Measurements from ENCODE around the gene COA6.

Gene COA6, protein sequence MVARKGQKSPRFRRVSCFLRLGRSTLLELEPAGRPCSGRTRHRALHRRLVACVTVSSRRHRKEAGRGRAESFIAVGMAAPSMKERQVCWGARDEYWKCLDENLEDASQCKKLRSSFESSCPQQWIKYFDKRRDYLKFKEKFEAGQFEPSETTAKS

DNA sequence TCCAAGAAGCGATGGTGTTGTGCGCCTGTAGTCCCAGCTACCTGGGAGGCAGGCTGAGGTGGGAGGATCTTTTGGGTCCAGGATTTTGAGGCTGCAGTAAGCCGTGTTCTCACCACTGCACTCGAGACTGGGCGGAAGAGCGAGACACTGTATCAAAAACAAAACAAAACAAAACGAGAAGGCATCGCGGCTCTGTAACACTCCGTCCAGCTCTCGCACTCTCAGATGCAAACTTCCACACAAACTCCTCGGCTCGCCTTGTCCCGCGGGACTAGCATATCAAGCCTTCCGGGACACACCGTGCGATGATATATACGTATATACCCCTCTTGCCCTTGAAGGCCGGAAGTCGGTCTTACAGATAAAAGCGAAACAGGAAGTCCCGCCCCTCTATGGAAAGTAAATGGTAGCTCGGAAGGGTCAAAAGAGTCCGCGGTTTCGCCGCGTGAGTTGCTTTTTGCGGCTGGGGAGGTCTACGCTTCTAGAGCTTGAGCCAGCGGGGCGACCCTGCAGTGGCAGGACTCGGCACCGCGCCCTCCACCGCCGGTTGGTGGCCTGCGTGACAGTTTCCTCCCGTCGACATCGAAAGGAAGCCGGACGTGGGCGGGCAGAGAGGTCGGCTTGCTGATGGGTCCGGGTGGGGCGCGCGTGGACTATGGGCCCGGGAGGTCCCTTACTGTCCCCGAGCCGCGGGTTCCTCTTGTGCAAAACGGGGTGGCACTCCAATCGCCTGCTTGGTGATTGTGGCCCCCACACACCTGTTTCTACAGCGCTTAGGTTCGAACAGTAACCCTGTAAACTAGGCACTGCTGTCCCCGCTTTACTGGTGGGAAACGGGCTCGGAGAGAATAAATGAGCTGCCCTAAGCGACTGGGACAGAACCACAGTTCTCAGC lies at the start of gene COA6:
TSS of gene COA6 (plus strand) at position 393 of the 895 bp plus-strand sequence. CDS start at position 404, 11 bp downstream.
- DNase-seq: peak in 55 of 56 donors; percentile 57 to 95 (median 89)

GRCh38 chr1:234324821-234325220 lies 48.4 kb upstream of the COA6 start:
- DNase-seq: no peak

- no peak for DNase-seq
Measured at GRCh38 chr1:234325878-234326496, 47.3 kb upstream of the COA6 start.

GRCh38 chr1:234326497-234327366 lies 46.5 kb upstream of the COA6 start:
- DNase-seq: peak in 22 of 56 donors; percentile 5 to 62 (median 24)

GRCh38 chr1:234327577-234328164 lies 45.6 kb upstream of the COA6 start:
- no peak for DNase-seq

GRCh38 chr1:234330843-234331215 lies 42.4 kb upstream of the COA6 start:
- DNase-seq: no peak

- DNase-seq: no peak
Measured at GRCh38 chr1:234331507-234331906, 41.7 kb upstream of the COA6 start.

GRCh38 chr1:234336359-234336758 lies 36.9 kb upstream of the COA6 start:
- DNase-seq: no peak

DNA sequence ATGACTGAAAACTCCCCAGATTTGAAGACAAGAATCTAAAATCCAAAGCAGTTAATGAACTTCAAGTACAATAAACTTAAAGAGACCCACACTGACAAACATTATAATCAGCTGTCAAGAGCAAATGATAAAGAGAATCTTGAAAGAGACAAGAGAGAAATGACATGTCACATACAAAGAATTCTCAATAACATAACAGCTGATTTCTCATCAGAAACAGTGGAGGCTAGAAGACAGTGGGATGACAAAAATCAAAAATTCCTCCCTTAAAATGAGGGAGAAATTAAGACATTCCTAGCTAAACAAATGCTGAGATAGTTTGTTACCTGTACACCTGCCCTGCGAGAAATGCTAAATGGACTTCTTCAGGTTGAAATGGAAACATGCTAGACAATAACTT lies 36.0 kb upstream of the COA6 start:
- no peak for DNase-seq

GRCh38 chr1:234340528-234340927 lies 32.7 kb upstream of the COA6 start:
- DNase-seq: no peak

DNA sequence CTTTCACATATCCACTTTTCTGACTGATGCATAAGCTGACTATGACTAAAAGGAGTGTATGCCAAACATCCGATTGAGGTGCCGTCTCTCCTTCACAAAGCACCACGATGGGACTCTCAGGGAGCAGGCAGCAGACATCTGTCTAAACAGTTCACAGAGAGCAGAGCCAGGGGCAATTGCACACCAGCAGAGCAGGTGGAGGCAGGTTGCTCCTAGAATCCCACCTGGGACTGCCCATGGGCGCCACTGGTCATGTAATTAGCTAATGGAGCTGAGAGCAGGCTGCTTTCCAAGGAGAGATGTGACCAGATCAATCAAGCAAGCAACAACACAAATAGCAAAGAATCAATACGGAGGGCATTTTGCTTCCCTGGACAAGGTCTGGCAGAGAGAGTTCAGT lies 30.5 kb upstream of the COA6 start:
- no peak for DNase-seq

DNA sequence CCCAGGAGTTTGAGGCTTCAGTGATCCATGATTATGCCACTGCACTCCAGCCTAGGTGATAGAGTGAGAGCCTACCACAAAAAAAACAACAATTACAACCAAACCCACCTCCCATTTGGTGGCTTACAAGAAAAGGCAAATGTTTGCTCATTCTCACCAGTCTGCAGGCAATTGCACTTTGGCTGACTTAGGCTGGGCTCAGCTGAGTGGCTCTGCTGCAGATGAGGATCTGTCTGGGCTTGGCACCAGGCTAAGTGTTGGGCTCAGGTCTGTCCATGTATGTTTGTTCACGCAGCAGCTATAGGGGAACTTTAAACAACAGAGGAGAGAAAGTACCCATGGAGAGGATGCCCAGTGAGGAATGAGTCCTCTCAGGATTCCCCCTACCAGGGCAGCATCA lies 28.0 kb upstream of the COA6 start:
- no peak for DNase-seq

DNA sequence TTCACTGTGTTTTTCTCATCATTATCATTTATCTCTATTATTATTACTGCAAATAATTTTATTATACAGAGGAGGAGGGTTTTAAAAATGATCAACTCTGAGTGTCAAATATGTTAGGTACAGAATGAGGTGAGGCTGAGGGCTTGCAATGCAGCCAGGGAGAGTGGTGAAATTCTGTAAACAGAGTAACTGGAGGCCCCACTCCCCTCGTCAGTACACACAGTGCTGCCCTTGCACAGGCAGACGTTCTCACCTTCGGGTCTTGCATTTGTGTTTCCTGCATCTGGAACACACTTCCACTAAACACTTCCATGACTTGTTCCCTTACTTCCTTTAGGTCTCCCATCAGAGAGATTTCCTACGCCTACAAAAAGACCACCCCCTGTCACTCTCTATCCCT lies 24.3 kb upstream of the COA6 start:
- no peak for DNase-seq

- no peak for DNase-seq
Measured at GRCh38 chr1:234355782-234356510, 17.3 kb upstream of the COA6 start.

DNA sequence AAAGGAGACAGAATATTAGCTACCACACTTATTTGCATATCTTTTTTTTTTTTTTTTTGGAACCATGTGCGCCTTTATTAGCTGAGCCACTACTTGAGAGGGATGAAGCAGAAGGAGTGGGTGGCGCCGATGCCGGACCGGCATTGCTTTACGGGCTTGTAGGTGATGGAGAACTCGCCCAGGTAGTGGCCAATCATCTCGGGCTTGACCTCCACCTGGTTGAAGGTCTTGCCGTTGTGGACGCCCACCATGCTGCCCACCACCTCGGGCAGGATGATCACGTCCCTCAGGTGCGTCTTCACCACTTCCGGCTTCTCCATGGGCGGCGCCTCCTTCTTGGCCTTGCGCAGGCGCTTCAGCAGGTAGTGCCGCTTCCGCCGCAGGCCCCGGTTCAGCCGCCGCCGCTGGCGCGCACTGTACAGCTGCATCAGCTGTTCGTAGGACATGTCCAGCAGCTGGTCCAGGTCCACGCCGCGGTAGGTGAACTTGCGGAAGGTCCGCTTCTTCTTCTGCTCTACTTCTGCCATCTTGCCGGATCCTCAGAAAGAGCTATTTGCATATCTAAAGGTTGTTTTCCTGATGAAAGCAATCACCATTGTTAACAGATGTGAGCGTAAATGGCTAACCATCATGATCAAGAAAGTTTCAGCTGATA lies 16.5 kb upstream of the COA6 start:
- DNase-seq: peak in 21 of 56 donors; percentile 1 to 29 (median 14)

GRCh38 chr1:234357831-234358230 lies 15.4 kb upstream of the COA6 start:
- DNase-seq: no peak

- no peak for DNase-seq
Measured at GRCh38 chr1:234361102-234361603, 12.1 kb upstream of the COA6 start.

- no peak for DNase-seq
Measured at GRCh38 chr1:234362558-234362957, 10.7 kb upstream of the COA6 start.

DNA sequence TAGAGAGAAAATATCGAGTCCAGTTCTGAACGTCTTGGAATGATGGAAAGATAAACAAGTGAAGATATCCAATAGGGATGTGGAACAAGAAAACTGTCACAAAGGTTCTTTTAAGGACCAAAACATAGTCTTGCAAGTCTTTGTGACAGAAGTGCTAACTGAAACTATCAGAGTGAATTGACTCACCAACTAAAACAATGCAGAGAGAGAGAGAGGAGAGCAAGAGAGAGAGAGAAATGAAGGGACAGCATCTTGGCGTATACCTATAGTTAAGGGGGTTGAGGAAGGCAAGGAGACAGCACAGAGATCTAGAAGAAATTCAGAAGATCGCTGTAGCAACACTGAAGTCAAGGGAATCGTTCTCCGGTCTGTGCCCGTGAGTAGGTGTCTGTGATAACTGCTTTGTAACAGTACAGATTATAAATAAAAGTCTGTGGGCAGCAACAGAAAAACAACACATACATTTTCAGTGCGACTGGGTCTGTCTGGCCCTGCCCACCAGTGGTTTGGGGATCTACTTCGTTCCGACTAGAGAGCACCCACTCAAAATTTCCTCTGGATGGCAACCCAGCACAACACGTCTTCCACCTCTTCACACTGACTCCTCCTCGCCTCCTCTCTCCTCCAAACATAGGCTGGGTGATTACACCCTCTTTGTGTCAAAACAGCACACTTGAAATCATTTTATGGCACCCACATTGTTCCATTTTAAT lies 4.8 kb upstream of the COA6 start:
- peak in 30 of 56 donors; percentile 1 to 68 (median 27) for DNase-seq
